ENCODE data around the gene ARMC9. TPM values are rescaled to one million over a fixed set of nuclear protein-coding genes. Genes with fewer than 3 reads are reported as not detected.

Gene ARMC9
- total RNA-seq, 1 experiment from 2014 or later = 42.7 TPM

DNA sequence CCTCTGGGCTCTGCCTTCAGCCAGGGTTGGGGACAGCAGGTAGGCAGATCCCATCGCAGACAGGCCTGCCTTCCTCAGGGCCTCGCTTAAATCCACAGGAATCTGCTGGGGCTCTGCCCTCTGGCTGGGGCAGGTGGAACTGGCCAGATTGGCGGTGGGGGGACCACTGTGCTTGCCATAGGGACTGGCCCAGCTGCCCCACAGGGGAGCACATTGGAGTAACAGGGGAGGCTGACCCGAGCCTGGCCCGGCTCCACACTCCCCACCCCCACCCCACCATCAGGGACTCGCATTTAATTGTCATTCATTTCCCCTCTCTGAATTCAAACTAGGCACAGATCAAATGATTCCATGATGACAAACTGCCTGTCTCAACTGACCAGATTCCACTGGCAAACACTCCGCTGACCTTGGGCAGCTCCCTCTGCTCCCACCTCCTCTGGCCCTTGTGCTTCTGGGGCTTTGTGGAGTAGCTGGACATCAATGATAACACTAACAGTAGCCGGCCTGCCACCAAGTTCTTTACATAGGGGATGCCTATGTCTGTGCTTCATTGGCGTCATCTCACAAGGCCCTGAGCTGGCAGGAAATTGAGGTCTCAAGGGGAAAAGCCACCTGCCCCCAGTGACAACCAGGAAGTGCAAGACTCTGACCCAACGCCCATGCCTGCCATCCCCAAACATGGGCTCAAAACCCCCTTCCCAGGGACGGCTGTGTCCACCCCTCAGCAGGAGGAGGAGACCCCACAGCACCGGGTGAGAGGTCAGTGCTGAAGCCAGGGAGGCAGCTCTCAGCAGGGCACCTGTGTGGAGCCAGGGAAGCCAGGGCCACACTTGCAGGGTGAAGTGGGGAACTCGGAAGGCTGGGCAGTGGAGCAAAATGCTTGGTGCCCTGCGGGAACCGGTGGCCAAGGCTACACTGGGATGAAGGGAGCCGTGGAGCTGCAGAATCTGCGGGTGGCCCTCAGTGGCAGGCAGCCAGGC, 195.0 kb downstream of the ARMC9 start:
- Histone ChIP-seq H3K27me3 (ENCODE audit: control insufficient read depth, insufficient read depth, low read length) (no peaks in the 10 kb centered on the region), H3K27ac (ENCODE audit: low read length) (peak overlapping the region; percentile 88), H3K4me3 (ENCODE audit: low read depth in 2 of 2, low read length in 2 of 2) (no peak overlapping the region), H3K4me1 (ENCODE audit: control insufficient read depth, insufficient read depth, low read length) (peaks cover 59% of the 10 kb centered on the region), H3K9me3 (ENCODE audit: control insufficient read depth, insufficient read depth, low read depth, low read length) (no peaks in the 10 kb centered on the region), H3K36me3 (ENCODE audit: control insufficient read depth, insufficient read depth, low read length) (no peaks in the 10 kb centered on the region)
- ChIA-PET POLR2A (interaction anchor here (0.7 kb wide), 1 partner anchor 165 kb away, joined by 3 read pairs; no protein-coding TSS in a partner anchor), CTCF (interaction anchor here (0.6 to 1.2 kb wide), 4 partner anchors 10 to 99 kb away, joined by 3 to 4 read pairs (median 3); no protein-coding TSS in a partner anchor)
- DNase-seq (ENCODE audit: low read depth, low spot score) = no peak
- peak; percentile 20; the same call in 1 of the 2 replicates for ATAC-seq
- intact Hi-C loops (cut with micrococcal nuclease; ENCODE audit: unreplicated experiment) = no loop called here
- TF ChIP-seq, protein P1, sequence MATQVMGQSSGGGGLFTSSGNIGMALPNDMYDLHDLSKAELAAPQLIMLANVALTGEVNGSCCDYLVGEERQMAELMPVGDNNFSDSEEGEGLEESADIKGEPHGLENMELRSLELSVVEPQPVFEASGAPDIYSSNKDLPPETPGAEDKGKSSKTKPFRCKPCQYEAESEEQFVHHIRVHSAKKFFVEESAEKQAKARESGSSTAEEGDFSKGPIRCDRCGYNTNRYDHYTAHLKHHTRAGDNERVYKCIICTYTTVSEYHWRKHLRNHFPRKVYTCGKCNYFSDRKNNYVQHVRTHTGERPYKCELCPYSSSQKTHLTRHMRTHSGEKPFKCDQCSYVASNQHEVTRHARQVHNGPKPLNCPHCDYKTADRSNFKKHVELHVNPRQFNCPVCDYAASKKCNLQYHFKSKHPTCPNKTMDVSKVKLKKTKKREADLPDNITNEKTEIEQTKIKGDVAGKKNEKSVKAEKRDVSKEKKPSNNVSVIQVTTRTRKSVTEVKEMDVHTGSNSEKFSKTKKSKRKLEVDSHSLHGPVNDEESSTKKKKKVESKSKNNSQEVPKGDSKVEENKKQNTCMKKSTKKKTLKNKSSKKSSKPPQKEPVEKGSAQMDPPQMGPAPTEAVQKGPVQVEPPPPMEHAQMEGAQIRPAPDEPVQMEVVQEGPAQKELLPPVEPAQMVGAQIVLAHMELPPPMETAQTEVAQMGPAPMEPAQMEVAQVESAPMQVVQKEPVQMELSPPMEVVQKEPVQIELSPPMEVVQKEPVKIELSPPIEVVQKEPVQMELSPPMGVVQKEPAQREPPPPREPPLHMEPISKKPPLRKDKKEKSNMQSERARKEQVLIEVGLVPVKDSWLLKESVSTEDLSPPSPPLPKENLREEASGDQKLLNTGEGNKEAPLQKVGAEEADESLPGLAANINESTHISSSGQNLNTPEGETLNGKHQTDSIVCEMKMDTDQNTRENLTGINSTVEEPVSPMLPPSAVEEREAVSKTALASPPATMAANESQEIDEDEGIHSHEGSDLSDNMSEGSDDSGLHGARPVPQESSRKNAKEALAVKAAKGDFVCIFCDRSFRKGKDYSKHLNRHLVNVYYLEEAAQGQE (IDR thresholded peaks at IDR 0.05; ENCODE audit: insufficient read depth in 1 of 2, low read depth in 2 of 2, low read length in 1 of 2) = 0 out of 4 replicates have a peak, but pooled peaks of 1 of the 2 experiments have one; percentile 20
- TF ChIP-seq POLR2AphosphoS5 (IDR thresholded peaks at IDR 0.05; ENCODE audit: low read depth, low read length) (no peak), TCF7L2 (IDR thresholded peaks at IDR 0.05; ENCODE audit: low read depth, low read length) (no peak), SIN3A (IDR thresholded peaks at IDR 0.05; ENCODE audit: borderline replicate concordance, insufficient read depth, low read depth, low read length) (no peak)
- TF ChIP-seq, protein P2, sequence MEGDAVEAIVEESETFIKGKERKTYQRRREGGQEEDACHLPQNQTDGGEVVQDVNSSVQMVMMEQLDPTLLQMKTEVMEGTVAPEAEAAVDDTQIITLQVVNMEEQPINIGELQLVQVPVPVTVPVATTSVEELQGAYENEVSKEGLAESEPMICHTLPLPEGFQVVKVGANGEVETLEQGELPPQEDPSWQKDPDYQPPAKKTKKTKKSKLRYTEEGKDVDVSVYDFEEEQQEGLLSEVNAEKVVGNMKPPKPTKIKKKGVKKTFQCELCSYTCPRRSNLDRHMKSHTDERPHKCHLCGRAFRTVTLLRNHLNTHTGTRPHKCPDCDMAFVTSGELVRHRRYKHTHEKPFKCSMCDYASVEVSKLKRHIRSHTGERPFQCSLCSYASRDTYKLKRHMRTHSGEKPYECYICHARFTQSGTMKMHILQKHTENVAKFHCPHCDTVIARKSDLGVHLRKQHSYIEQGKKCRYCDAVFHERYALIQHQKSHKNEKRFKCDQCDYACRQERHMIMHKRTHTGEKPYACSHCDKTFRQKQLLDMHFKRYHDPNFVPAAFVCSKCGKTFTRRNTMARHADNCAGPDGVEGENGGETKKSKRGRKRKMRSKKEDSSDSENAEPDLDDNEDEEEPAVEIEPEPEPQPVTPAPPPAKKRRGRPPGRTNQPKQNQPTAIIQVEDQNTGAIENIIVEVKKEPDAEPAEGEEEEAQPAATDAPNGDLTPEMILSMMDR (IDR thresholded peaks at IDR 0.05) = peak; percentile 40
- no TSS peak for BruUV-seq (replicated peaks)
- in situ Hi-C loops (cut with HindIII; ENCODE audit: low pct_unique_long_range_greater_than_20kb, low sequenced_read_pairs) = no loop called here

DNA sequence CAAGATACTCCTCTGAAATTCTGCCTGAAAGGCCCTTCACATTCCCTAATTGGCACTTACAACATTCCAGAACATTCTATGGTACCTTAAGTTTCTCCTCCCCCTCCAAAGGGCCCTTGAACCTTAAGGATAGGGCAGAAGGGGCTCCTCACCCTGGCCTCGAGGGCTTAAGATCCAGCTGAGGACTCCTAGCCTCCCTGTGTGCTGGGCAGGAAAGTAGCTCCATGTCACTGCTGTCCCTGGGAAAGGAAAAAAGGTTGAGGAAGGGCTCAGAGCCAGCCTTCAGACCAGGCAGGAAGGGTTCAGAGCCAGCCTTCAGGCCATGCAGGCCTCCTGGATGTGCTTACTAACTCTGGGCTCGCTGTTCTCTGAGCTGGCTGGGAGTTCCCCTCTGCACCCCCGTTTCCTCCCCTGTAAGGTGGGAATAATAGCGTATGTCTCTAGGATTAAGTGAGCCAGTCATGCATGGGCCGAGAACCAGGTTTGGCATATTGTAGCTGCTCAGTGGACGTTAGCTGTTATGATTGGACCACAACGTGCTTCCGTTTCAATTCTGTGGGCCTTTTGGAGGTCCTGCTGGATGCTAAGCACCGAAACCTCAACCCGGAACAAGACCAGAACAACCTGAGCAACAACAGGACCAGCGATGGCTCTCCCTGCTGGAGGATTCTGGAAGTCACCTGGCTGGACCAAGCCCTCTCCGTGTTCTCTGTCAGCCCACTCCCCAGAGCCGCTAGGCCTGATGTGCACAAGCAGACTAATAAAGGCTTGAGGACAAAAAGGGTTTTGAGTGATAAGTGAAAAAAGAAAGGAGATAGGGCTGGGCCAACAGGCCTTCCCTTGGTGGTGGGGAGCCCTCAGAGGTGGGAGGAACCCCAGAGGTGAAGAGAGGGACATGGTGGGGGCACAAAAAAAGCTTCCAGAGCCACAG, 196.0 kb downstream of the ARMC9 start:
- intact Hi-C loops (cut with micrococcal nuclease; ENCODE audit: unreplicated experiment) = loop anchor here (5.0 kb wide), 1 partner anchor 32 kb away; no protein-coding TSS in a partner anchor
- no peak for DNase-seq (ENCODE audit: low read depth, low spot score)
- peak; percentile 29; the same call in 1 of the 2 replicates for ATAC-seq
- in situ Hi-C loops (cut with HindIII; ENCODE audit: low pct_unique_long_range_greater_than_20kb, low sequenced_read_pairs) = no loop called here
- Histone ChIP-seq H3K9me3 (ENCODE audit: control insufficient read depth, insufficient read depth, low read depth, low read length) (no peaks in the 10 kb centered on the region), H3K36me3 (ENCODE audit: control insufficient read depth, insufficient read depth, low read length) (no peaks in the 10 kb centered on the region), H3K4me3 (ENCODE audit: low read depth in 2 of 2, low read length in 2 of 2) (peak overlapping the region in 1 of 2 experiments; percentile 49; a peak in 2 of 4 replicates), H3K27ac (ENCODE audit: low read length) (peak overlapping the region; percentile 88), H3K27me3 (ENCODE audit: control insufficient read depth, insufficient read depth, low read length) (no peaks in the 10 kb centered on the region), H3K4me1 (ENCODE audit: control insufficient read depth, insufficient read depth, low read length) (peaks cover 59% of the 10 kb centered on the region)
- CTCF ChIA-PET = interaction anchor here (0.6 to 1.2 kb wide), 4 partner anchors 21 to 100 kb away, joined by 3 to 4 read pairs (median 3); no protein-coding TSS in a partner anchor
- TF ChIP-seq, protein P2 (IDR thresholded peaks at IDR 0.05) = peak; percentile 75
- TF ChIP-seq POLR2AphosphoS5 (IDR thresholded peaks at IDR 0.05; ENCODE audit: low read depth, low read length) = no peak
- POLR2A ChIA-PET = interaction anchor here (0.5 to 0.7 kb wide), 2 partner anchors 69 to 166 kb away, joined by 3 to 6 read pairs; no protein-coding TSS in a partner anchor
- BruUV-seq (replicated peaks) = no TSS peak
